LNCAP (cell line): ENCODE data around the gene RPL13A.

Source experiments
- CTCF ChIP-seq: fragments of 450-650 bp; IDR thresholded peaks from 2 replicates; pipeline ENCODE4 v1.5.1; 2017; ENCODE audit warnings: mild to moderate bottlenecking

Gene RPL13A

GRCh38 chr19:49487277-49488045 is at the start of gene RPL13A:
Gene RPL13A (plus strand): TSS chr19:49487608. CDS start chr19:49487630, 22 bp downstream.
- TF ChIP-seq CTCF = no peak

GRCh38 chr19:49438261-49438660 is 49.1 kb upstream of the RPL13A start:
- no peak for TF ChIP-seq CTCF

GRCh38 chr19:49439836-49440235 is 47.6 kb upstream of the RPL13A start:
- no peak for TF ChIP-seq CTCF

GRCh38 chr19:49440439-49441209 is 46.8 kb upstream of the RPL13A start:
- TF ChIP-seq CTCF = no peak

- no peak for TF ChIP-seq CTCF
Observed at GRCh38 chr19:49441210-49441959, 46.0 kb upstream of the RPL13A start, which contains the start of gene SLC17A7. Gene SLC17A7 (minus strand): TSS chr19:49441527. CDS start chr19:49441379, 148 bp downstream.

GRCh38 chr19:49441960-49442350 is 45.5 kb upstream of the RPL13A start:
- TF ChIP-seq CTCF = no peak

GRCh38 chr19:49442354-49442753 is 45.1 kb upstream of the RPL13A start:
- no peak for TF ChIP-seq CTCF
